Panc1 (cell line): ENCODE results near the gene IPO8. TPM values are rescaled to one million over a fixed set of nuclear protein-coding genes. Genes with fewer than 3 reads are reported as not detected.

Experiments
- ATAC-seq: fragments of 200-7000 bp; cut with Tn5 transposase; 2 replicates; pipeline ENCODE4 v1.9.1; 2020; ENCODE audit warnings: mild to moderate bottlenecking, moderate library complexity
- BruUV-seq: library from RNA; stranded (reverse); fragments of 400-500 nt; replicated peaks from 2 replicates; lab custom pipeline; 2021; lab: Mats Ljungman, UMichigan
- CTCF ChIA-PET: fragments of 300-600 bp; sonication (Branson Sonifier 250); formaldehyde crosslinking; loops from one replicate; lab custom pipeline; 2022; ENCODE audit warnings: antibody characterized with exemption; lab: Charles Lee
- POLR2A ChIA-PET: fragments of 300-600 bp; sonication (Branson Sonifier 250); formaldehyde crosslinking; loops from one replicate; lab custom pipeline; 2022; ENCODE audit warnings: antibody characterized with exemption; lab: Charles Lee
- DNase-seq: peaks from one replicate; pipeline ENCODE4 v3.0.0-alpha.2; 2010; ENCODE audit warnings: low read depth, low spot score
- H3K27ac ChIP-seq: 2 replicates; pipeline ENCODE4 v1.5.1; 2011; ENCODE audit warnings: mild to moderate bottlenecking, low read length, inconsistent platforms
- H3K27me3 ChIP-seq: fragments of 200-500 bp; sonication (Bioruptor generic); 2 replicates; pipeline ENCODE4 v1.6.0; 2014; ENCODE audit warnings: low read length, inconsistent platforms; ENCODE audit not compliant: control insufficient read depth, insufficient read depth
- H3K36me3 ChIP-seq: fragments of 200-500 bp; sonication (Bioruptor generic); 2 replicates; pipeline ENCODE4 v1.5.1; 2014; ENCODE audit warnings: inconsistent platforms, mild to moderate bottlenecking, low read length, moderate library complexity; ENCODE audit not compliant: control insufficient read depth, insufficient read depth
- H3K4me1 ChIP-seq: 2 replicates; pipeline ENCODE4 v1.5.1; 2011; ENCODE audit warnings: inconsistent platforms, mild to moderate bottlenecking, low read length, moderate library complexity; ENCODE audit not compliant: control insufficient read depth, insufficient read depth
- H3K4me3 ChIP-seq, 2 experiments: 2 replicates each; pipeline ENCODE4 v1.5.1; 2011 to 2012; ENCODE audit warnings: low read depth in 2 of 2, low read length in 2 of 2, mild to moderate bottlenecking in 2 of 2, inconsistent platforms in 1 of 2, moderate library complexity in 1 of 2
- H3K9me3 ChIP-seq: fragments of 200-500 bp; sonication (Bioruptor generic); 2 replicates; pipeline ENCODE4 v1.5.1; 2014; ENCODE audit warnings: low read depth, mild to moderate bottlenecking, inconsistent platforms, low read length, moderate library complexity; ENCODE audit not compliant: control insufficient read depth, insufficient read depth
- POLR2AphosphoS5 ChIP-seq: IDR thresholded peaks from 2 replicates; pipeline ENCODE4 v1.6.1; 2012; ENCODE audit warnings: mild to moderate bottlenecking, low read depth, low read length, moderate library complexity
- SIN3A ChIP-seq: IDR thresholded peaks from 2 replicates; pipeline ENCODE4 v1.6.1; 2012; ENCODE audit warnings: low read depth, mild to moderate bottlenecking, low read length, moderate library complexity, borderline replicate concordance; ENCODE audit not compliant: insufficient read depth
- TCF7L2 ChIP-seq: IDR thresholded peaks from 2 replicates; pipeline ENCODE4 v1.6.1; 2011; ENCODE audit warnings: mild to moderate bottlenecking, low read depth, low read length, inconsistent platforms
- in situ Hi-C: cut with HindIII; loops from 2 replicates; pipeline ENCODE4 v1.10.0; 2016; ENCODE audit warnings: low sequenced_read_pairs, low pct_unique_long_range_greater_than_20kb
- intact Hi-C: fragments of 100-400 bp; cut with micrococcal nuclease; formaldehyde crosslinking; loops from one replicate; pipeline ENCODE4 v1.10.0; 2022; ENCODE audit not compliant: unreplicated experiment
- total RNA-seq: library from RNA; stranded (reverse); gene quantifications from one replicate; pipeline ENCODE4 v1.2.1, GENCODE V29; 2021; ENCODE audit not compliant: unreplicated experiment
- TF ChIP-seq, protein P1 (sequence below), 2 experiments: IDR thresholded peaks; 2 replicates each; pipeline ENCODE4 v1.6.1; 2011 to 2012; ENCODE audit warnings: low read depth in 2 of 2, control low read depth in 1 of 2, low read length in 1 of 2, mild to moderate bottlenecking in 1 of 2, moderate library complexity in 1 of 2; ENCODE audit not compliant: insufficient read depth in 1 of 2
- TF ChIP-seq, protein P2 (sequence below): fragments of 450-650 bp; IDR thresholded peaks from 2 replicates; pipeline ENCODE4 v1.5.1; 2017; ENCODE audit warnings: mild to moderate bottlenecking

IPO8 gene
- total RNA-seq, 1 experiment from 2014 or later = 46.6 TPM

GRCh38 chr12:30643366-30643765 is 52.3 kb downstream of the IPO8 start:
- ChIA-PET CTCF (no interaction called here), POLR2A (no interaction called here)
- H3K27ac ChIP-seq = no peak overlapping the region
- DNase-seq = no peak
- no TSS peak for BruUV-seq
- H3K27me3 ChIP-seq = no peaks in the 10 kb centered on the region
- no peaks in the 10 kb centered on the region for H3K4me1 ChIP-seq
- no peaks in the 10 kb centered on the region for H3K36me3 ChIP-seq
- no peak for ATAC-seq
- TF ChIP-seq, protein P1, sequence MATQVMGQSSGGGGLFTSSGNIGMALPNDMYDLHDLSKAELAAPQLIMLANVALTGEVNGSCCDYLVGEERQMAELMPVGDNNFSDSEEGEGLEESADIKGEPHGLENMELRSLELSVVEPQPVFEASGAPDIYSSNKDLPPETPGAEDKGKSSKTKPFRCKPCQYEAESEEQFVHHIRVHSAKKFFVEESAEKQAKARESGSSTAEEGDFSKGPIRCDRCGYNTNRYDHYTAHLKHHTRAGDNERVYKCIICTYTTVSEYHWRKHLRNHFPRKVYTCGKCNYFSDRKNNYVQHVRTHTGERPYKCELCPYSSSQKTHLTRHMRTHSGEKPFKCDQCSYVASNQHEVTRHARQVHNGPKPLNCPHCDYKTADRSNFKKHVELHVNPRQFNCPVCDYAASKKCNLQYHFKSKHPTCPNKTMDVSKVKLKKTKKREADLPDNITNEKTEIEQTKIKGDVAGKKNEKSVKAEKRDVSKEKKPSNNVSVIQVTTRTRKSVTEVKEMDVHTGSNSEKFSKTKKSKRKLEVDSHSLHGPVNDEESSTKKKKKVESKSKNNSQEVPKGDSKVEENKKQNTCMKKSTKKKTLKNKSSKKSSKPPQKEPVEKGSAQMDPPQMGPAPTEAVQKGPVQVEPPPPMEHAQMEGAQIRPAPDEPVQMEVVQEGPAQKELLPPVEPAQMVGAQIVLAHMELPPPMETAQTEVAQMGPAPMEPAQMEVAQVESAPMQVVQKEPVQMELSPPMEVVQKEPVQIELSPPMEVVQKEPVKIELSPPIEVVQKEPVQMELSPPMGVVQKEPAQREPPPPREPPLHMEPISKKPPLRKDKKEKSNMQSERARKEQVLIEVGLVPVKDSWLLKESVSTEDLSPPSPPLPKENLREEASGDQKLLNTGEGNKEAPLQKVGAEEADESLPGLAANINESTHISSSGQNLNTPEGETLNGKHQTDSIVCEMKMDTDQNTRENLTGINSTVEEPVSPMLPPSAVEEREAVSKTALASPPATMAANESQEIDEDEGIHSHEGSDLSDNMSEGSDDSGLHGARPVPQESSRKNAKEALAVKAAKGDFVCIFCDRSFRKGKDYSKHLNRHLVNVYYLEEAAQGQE (IDR thresholded peaks at IDR 0.05; ENCODE audit: insufficient read depth in 1 of 2, low read depth in 2 of 2, low read length in 1 of 2) = no peak
- TF ChIP-seq, protein P2, sequence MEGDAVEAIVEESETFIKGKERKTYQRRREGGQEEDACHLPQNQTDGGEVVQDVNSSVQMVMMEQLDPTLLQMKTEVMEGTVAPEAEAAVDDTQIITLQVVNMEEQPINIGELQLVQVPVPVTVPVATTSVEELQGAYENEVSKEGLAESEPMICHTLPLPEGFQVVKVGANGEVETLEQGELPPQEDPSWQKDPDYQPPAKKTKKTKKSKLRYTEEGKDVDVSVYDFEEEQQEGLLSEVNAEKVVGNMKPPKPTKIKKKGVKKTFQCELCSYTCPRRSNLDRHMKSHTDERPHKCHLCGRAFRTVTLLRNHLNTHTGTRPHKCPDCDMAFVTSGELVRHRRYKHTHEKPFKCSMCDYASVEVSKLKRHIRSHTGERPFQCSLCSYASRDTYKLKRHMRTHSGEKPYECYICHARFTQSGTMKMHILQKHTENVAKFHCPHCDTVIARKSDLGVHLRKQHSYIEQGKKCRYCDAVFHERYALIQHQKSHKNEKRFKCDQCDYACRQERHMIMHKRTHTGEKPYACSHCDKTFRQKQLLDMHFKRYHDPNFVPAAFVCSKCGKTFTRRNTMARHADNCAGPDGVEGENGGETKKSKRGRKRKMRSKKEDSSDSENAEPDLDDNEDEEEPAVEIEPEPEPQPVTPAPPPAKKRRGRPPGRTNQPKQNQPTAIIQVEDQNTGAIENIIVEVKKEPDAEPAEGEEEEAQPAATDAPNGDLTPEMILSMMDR = no peak
- TF ChIP-seq POLR2AphosphoS5 = no peak
- in situ Hi-C loops = no loop called here
- no peaks in the 10 kb centered on the region for H3K9me3 ChIP-seq
- no peak overlapping the region for H3K4me3 ChIP-seq
- intact Hi-C loops = no loop called here

- no peak overlapping the region for H3K27ac ChIP-seq
- ATAC-seq (no peak), DNase-seq (no peak)
- H3K36me3 ChIP-seq = 0 out of 2 replicates have a peak, but pooled peaks cover 3% of the 10 kb centered on the region
- POLR2A ChIA-PET = no interaction called here
- no peak overlapping the region for H3K4me3 ChIP-seq
- BruUV-seq = no TSS peak
- in situ Hi-C loops (no loop called here), intact Hi-C loops (no loop called here)
- no peaks in the 10 kb centered on the region for H3K4me1 ChIP-seq
- no peaks in the 10 kb centered on the region for H3K27me3 ChIP-seq
- CTCF ChIA-PET = interaction anchor here (0.5 kb wide), 1 partner anchor 181 kb away, joined by 3 read pairs; no protein-coding TSS in a partner anchor
- no peaks in the 10 kb centered on the region for H3K9me3 ChIP-seq
- TF ChIP-seq, protein P1 (IDR thresholded peaks at IDR 0.05; ENCODE audit: insufficient read depth in 1 of 2, low read depth in 2 of 2, low read length in 1 of 2) = no peak
- TF ChIP-seq, protein P2 = no peak
- no peak for TF ChIP-seq POLR2AphosphoS5
- no peak for TF ChIP-seq TCF7L2
- TF ChIP-seq SIN3A = no peak
Measured at GRCh38 chr12:30640392-30640791, 55.3 kb downstream of the IPO8 start.
